IPS-18c (cell line): ENCODE data around the gene LRRC8B.
"Not testable (repeated sequence)": the region's sequence is repeated elsewhere in the genome, so short reads cannot be mapped to it uniquely, and the experiment has no call there.

Source experiments
- H3K4me3 ChIP-seq: 2 replicates; pipeline ENCODE4 v1.7.0; 2013; ENCODE audit warnings: low read depth, mild to moderate bottlenecking, low read length, moderate library complexity; ENCODE audit not compliant: insufficient read depth
- H3K9me3 ChIP-seq: one replicate; pipeline ENCODE4 v1.6.1; 2013; ENCODE audit warnings: mild to moderate bottlenecking, low read length, moderate library complexity; ENCODE audit not compliant: control insufficient read depth, insufficient read depth

LRRC8B gene

GRCh38 chr1:89524369-89525168 is at the start of gene LRRC8B:
LRRC8B (plus strand) TSS chr1:89524829; CDS start chr1:89582651, 57,822 bp downstream.
- no peaks in the 10 kb centered on the region for H3K9me3 ChIP-seq
- H3K4me3 ChIP-seq: peak within 1 kb of the TSS; percentile 92

GRCh38 chr1:89475269-89475668 is 49.4 kb upstream of the LRRC8B start:
- no peak overlapping the region for H3K4me3 ChIP-seq
- no peaks in the 10 kb centered on the region for H3K9me3 ChIP-seq

- Histone ChIP-seq H3K9me3 (no peaks in the 10 kb centered on the region), H3K4me3 (no peak overlapping the region)
Measured at GRCh38 chr1:89476072-89476471, 48.6 kb upstream of the LRRC8B start.

DNA sequence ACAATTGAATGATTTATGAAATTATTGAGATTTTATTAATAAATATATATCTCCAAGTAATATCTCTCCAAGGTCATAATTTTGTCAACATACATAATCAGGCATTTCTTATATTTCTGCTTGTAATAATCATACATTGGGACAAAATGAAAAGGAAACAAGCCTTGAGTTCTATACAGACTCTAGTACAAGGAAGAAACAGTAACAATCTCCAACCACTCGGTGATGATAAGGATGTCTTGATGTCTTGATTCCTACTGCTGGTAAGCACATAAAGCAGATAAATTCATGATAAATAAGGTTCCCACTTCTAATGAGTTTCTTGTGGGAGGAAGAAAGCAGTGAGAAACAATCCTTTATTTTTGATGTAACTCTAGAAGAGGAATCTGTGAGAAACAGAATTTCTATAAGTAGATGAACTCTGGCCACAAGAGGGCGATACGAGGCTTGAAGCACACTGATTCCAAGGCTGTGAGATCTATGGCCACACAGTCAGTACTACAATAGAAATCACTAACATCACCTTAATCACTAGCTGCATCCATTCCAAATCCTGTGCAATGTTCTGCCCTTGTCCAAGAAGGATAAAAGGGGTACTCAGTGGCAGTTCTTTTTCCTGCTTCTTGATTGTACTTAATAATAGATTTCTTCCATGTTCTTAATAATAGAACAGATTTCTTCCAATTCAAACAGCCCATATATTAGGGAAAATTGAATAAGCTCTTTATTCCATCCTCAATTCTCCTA is 41.4 kb upstream of the LRRC8B start:
- H3K4me3 ChIP-seq: no peak overlapping the region
- no peaks in the 10 kb centered on the region for H3K9me3 ChIP-seq

- no peak overlapping the region for H3K4me3 ChIP-seq
- H3K9me3 ChIP-seq: no peaks in the 10 kb centered on the region
Measured at GRCh38 chr1:89483757-89484077, 40.9 kb upstream of the LRRC8B start.

DNA sequence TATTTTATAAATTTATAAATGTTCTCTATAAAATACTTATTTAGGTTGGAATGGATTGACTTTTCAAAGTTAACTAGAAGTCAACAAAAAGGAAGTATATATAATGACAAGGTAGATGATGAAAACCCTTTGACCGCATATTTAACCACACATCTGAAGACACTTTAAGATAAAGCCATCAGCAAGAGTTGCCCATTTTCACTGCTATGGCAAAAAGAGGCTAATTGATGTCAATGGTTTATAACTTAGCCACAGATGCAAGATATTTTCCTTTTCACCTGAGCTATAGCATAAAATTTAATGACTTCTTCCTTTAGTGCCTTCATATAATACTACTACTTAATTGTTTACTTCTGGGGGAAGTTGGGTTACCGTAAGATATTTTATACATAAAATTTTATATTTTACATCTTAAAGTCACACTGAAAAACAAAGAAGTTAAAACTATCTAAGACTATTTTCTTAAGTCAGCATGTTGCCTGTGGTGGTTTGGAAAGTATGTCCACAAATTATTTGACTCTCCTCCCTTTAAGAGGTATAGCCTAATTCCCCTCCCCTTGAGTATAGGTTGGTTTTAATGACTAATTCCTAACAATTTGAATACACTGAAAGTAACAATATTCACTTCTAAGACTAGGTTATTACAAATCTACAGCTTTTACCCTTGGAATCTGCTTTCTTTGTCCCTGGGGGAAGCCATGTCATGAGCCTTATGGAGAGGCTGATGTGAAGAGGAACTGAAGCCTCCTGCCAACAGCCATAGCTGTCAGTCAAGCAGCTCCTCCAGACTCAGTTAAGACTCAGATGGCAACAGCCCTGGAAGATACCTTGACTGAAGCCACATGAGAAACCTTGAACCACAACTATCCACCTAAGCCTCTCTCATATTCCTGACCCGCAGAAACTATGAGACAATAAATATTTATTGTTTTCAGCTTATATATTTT is 40.3 kb upstream of the LRRC8B start:
- no peaks in the 10 kb centered on the region for H3K9me3 ChIP-seq
- H3K4me3 ChIP-seq: no peak overlapping the region

- H3K4me3 ChIP-seq: no peak overlapping the region
- H3K9me3 ChIP-seq: peaks cover 2% of the 10 kb centered on the region
Measured at GRCh38 chr1:89487972-89488371, 36.7 kb upstream of the LRRC8B start.

DNA sequence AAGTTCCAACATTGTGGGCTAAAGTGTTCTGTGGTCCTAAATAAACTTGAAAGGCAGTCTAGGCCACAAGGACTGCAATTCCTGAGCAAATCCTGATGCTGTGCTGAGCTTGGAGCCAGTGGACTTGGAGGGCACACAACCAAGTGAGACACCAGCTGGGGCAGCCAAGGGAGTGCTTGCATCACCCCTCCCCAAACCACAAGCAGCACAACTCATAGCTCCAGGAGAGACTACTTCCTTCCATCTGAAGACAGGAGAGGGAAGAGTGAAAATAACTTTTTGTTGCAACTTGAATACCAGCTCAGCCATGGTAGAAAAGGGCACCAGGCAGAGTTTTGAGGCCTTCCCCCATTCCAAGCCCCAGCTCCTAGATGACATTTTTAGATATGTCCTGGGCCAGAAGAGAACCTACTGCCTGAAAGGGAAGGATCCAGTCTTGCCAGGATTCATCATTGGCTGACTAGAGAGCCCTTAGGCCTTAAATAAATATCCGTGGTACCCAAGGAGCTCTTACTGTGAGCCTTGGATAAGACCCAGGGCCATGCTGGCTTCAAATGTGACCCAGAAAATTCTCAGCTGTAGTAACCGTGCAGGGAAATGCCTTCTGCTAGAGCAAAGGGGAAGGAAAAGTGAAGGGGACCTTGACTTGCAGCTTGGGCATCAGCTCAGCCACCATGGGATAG is 35.4 kb upstream of the LRRC8B start:
- H3K4me3 ChIP-seq: no peak overlapping the region
- H3K9me3 ChIP-seq: peaks cover 2% of the 10 kb centered on the region

DNA sequence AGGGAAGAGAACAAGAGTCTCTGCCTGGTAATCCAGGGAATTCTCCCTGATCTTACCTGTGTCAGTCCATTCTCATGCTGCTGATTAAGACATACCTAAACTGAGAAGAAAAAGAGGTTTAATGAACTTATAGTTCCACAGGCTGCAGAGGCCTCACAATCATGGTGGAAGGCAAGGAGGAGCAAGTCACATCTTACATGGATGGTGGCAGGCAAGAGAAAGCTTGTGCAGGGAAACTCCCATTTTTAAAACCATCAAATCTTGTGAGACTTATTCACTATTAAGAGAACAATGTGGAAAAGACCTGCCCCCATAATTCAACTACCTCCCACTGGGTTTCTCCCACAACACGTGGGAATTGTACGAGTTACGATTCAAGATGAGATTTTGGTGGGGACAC is 34.2 kb upstream of the LRRC8B start:
- no peak overlapping the region for H3K4me3 ChIP-seq
- H3K9me3 ChIP-seq: peaks cover 2% of the 10 kb centered on the region

- Histone ChIP-seq H3K4me3 (no peak overlapping the region), H3K9me3 (no peaks in the 10 kb centered on the region)
Measured at GRCh38 chr1:89499320-89499719, 25.3 kb upstream of the LRRC8B start.

DNA sequence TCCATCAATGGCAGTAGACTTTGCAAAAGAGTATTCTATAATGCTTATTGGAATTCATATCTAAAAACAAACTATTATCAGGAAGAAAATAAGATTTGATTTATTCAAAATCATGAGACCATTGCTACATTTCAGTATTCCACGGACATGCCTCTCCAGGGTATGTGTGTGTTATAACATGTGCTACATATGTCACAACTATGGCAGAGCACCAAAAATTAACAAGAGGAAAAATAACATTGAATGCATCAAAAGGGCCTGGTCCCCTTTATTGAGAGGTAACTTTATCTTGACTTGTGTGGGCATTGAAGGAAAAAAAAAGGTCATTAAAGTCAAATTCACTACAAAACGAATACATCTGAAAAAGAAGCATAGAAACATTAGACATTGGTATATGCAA is 22.6 kb upstream of the LRRC8B start:
- H3K9me3 ChIP-seq: no peaks in the 10 kb centered on the region
- no peak overlapping the region for H3K4me3 ChIP-seq

- H3K9me3 ChIP-seq: no peaks in the 10 kb centered on the region
- H3K4me3 ChIP-seq: no peak overlapping the region
Measured at GRCh38 chr1:89502895-89503294, 21.7 kb upstream of the LRRC8B start.

- no peaks in the 10 kb centered on the region for H3K9me3 ChIP-seq
- H3K4me3 ChIP-seq: no peak overlapping the region
Measured at GRCh38 chr1:89503690-89504089, 20.9 kb upstream of the LRRC8B start.

DNA sequence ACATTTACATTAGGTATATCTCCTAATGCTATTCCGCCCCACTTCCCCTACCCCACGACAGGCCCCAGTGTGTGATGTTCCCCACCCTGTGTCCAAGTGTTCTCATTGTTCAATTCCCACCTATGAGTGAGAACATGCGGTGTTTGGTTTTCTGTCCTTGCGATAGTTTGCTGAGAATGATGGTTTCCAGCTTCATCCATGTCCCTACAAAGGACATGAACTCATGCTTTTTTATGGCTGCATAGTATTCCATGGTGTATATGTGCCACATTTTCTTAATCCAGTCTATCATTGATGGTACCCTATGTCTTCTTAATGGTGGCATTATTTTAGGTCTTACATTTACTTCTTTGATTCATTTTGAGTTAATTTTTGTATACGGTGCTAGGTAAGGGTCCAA is 14.6 kb upstream of the LRRC8B start:
- H3K4me3 ChIP-seq, H3K9me3 ChIP-seq: not testable (repeated sequence)

- H3K4me3 ChIP-seq: no peak overlapping the region
- H3K9me3 ChIP-seq: peaks cover 4% of the 10 kb centered on the region
Measured at GRCh38 chr1:89512996-89513720, 11.5 kb upstream of the LRRC8B start.

DNA sequence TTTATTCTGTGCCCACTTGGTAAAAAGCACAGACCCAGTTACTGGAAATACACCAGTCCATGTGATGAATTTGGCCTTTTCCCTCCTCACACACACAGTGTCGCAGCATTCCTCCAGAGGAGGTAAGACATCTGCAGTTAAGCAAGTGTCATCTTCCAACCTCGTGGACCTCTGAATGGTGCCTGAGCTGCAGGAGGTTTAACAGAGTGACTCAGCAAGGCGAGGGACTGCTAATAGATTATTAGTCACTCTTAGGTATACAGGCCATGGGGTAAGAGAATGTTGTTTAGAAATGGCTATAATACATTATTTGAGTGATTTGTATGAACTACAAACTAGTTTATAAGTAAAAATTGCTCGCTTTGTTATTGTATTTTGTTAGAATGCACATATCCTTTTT is 8.6 kb upstream of the LRRC8B start:
- peaks cover 2% of the 10 kb centered on the region for H3K9me3 ChIP-seq
- H3K4me3 ChIP-seq: no peak overlapping the region
